Immature natural killer cell (primary cell): ENCODE data around the gene KCTD16. TPM values are rescaled to one million over a fixed set of nuclear protein-coding genes. Genes with fewer than 3 reads are reported as not detected.

Experiments
- DNase-seq, 3 donors: peaks; one replicate each; pipeline ENCODE4 v3.0.0; 2022; ENCODE audit warnings: mixed read lengths in 1 of 3
- H3K27ac Mint-ChIP-seq, 6 donors: one replicate each; pipeline ENCODE4 v1.8.0; 2020; ENCODE audit warnings: mixed read lengths in 6 of 6, mild to moderate bottlenecking in 5 of 6, inconsistent platforms in 4 of 6, moderate library complexity in 3 of 6
- H3K27me3 Mint-ChIP-seq, 3 donors: one replicate each; pipeline ENCODE4 v1.8.0; 2020 to 2021; ENCODE audit warnings: low read depth in 3 of 3, mild to moderate bottlenecking in 3 of 3, mixed read lengths in 3 of 3, moderate library complexity in 3 of 3, inconsistent platforms in 1 of 3
- H3K36me3 Mint-ChIP-seq, 3 donors: one replicate each; pipeline ENCODE4 v1.8.0; 2020; ENCODE audit warnings: mixed read lengths in 3 of 3, inconsistent platforms in 2 of 3, mild to moderate bottlenecking in 2 of 3
- H3K4me1 Mint-ChIP-seq, 2 donors: one replicate each; pipeline ENCODE4 v1.8.0; 2020; ENCODE audit warnings: inconsistent platforms in 2 of 2, mild to moderate bottlenecking in 2 of 2, mixed read lengths in 2 of 2, moderate library complexity in 1 of 2
- H3K4me3 Mint-ChIP-seq, 5 donors: one replicate each; pipeline ENCODE4 v1.8.0; 2020; ENCODE audit warnings: mild to moderate bottlenecking in 5 of 5, mixed read lengths in 5 of 5, inconsistent platforms in 3 of 5, moderate library complexity in 3 of 5
- H3K9me3 Mint-ChIP-seq, 6 donors: one replicate each; pipeline ENCODE4 v1.8.0; 2020; ENCODE audit warnings: mild to moderate bottlenecking in 6 of 6, mixed read lengths in 6 of 6, inconsistent platforms in 4 of 6, moderate library complexity in 3 of 6
- polyA plus RNA-seq, 3 donors: library from polyadenylated mRNA; unstranded; fragments of 300-500 nt; fragmentation: Illumina TruSeq; gene quantifications; one replicate each; pipeline ENCODE4 v1.2.3, GENCODE V29; 2021

Gene KCTD16
- polyA plus RNA-seq, 3 donors from 2014 or later, result 0.34 TPM; not detected in 2

DNA sequence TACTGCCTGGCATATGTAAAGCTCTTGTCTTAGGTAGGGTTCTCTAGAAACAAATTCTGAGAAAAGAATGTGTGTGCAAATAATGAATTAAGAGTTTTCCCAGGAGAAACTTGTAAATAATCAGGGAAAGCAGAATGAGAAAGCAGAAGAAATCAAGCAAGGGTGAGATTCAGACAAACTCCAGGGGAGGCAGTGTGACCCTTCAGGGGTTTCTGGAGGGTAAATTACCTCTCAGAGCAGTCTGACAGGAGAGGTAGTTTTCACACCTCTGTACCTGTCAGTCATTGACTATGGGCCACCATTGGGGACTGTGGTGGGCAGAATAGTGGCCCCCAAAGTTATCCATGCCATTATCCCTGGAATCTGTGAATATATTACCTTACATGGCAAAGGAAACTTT, 124.6 kb downstream of the KCTD16 start:
- H3K4me3 Mint-ChIP-seq, result no peak overlapping the region
- H3K27me3 Mint-ChIP-seq, result peaks cover 0 to 4% (median 2%) of the 10 kb centered on the region in 3 donors
- H3K36me3 Mint-ChIP-seq, result no peaks in the 10 kb centered on the region
- H3K9me3 Mint-ChIP-seq, result no peaks in the 10 kb centered on the region
- no peak for DNase-seq
- H3K27ac Mint-ChIP-seq, result no peak overlapping the region
- no peaks in the 10 kb centered on the region for H3K4me1 Mint-ChIP-seq

GRCh38 chr5:144297081-144297480, 126.4 kb downstream of the KCTD16 start:
- Mint-ChIP-seq H3K4me3 (no peak overlapping the region), H3K27me3 (peaks cover 0 to 4% (median 4%) of the 10 kb centered on the region in 3 donors), H3K9me3 (no peaks in the 10 kb centered on the region), H3K4me1 (no peaks in the 10 kb centered on the region), H3K27ac (no peak overlapping the region), H3K36me3 (no peaks in the 10 kb centered on the region)
- no peak for DNase-seq

GRCh38 chr5:144298658-144299057, 128.0 kb downstream of the KCTD16 start:
- H3K9me3 Mint-ChIP-seq, result peaks cover 0 to 2% (median 0%) of the 10 kb centered on the region in 6 donors

GRCh38 chr5:144304688-144305087, 134.0 kb downstream of the KCTD16 start:
- Mint-ChIP-seq H3K9me3 (peaks cover 0 to 5% (median 0%) of the 10 kb centered on the region in 6 donors), H3K27me3 (peaks cover 0 to 3% (median 2%) of the 10 kb centered on the region in 3 donors), H3K4me1 (no peaks in the 10 kb centered on the region), H3K27ac (no peak overlapping the region), H3K4me3 (no peak overlapping the region), H3K36me3 (no peaks in the 10 kb centered on the region)
- DNase-seq, result no peak

More at GRCh38 chr5:144298658-144299057, 128.0 kb downstream of the KCTD16 start:
- Mint-ChIP-seq H3K36me3 (no peaks in the 10 kb centered on the region), H3K27ac (no peak overlapping the region), H3K27me3 (peaks cover 0 to 3% (median 2%) of the 10 kb centered on the region in 3 donors), H3K4me1 (no peaks in the 10 kb centered on the region), H3K4me3 (no peak overlapping the region)
- DNase-seq, result no peak

DNA sequence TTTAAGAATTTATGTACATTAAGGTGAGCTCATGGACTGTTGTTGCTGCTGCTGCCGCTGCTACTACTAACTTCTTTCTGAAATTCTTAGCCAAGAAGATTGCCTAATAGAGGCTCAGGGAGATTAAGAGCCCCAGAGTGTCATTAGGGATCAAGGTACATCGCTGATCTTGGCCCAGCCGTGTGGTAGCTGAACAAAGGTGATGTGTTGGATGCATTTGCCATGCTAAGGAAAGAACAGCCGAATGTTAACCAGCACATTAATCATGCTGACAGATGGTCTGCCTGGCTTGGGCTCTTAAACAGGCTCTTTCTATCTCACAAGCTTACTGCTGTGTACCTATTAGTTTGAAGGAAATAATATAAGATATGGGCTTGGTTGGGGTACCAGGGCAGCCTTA, 137.1 kb downstream of the KCTD16 start:
- Mint-ChIP-seq H3K27ac (no peak overlapping the region), H3K27me3 (peaks cover 0 to 3% (median 2%) of the 10 kb centered on the region in 3 donors), H3K9me3 (peaks cover 0 to 5% (median 0%) of the 10 kb centered on the region in 6 donors), H3K4me1 (no peaks in the 10 kb centered on the region), H3K36me3 (no peaks in the 10 kb centered on the region), H3K4me3 (no peak overlapping the region)
- DNase-seq, result no peak

- Mint-ChIP-seq H3K27ac (no peak overlapping the region), H3K27me3 (peaks cover 0 to 2% (median 0%) of the 10 kb centered on the region in 3 donors), H3K4me3 (no peak overlapping the region), H3K36me3 (no peaks in the 10 kb centered on the region), H3K9me3 (peaks cover 0 to 5% (median 0%) of the 10 kb centered on the region in 6 donors), H3K4me1 (no peaks in the 10 kb centered on the region)
- no peak for DNase-seq
Measured at GRCh38 chr5:144308174-144308573, 137.5 kb downstream of the KCTD16 start.

GRCh38 chr5:144308906-144309670, 138.4 kb downstream of the KCTD16 start:
- Mint-ChIP-seq H3K27me3 (peaks cover 0 to 2% (median 0%) of the 10 kb centered on the region in 3 donors), H3K4me3 (no peak overlapping the region), H3K9me3 (peaks cover 0 to 2% (median 0%) of the 10 kb centered on the region in 6 donors), H3K27ac (no peak overlapping the region), H3K36me3 (no peaks in the 10 kb centered on the region), H3K4me1 (no peaks in the 10 kb centered on the region)
- DNase-seq, result no peak

DNA sequence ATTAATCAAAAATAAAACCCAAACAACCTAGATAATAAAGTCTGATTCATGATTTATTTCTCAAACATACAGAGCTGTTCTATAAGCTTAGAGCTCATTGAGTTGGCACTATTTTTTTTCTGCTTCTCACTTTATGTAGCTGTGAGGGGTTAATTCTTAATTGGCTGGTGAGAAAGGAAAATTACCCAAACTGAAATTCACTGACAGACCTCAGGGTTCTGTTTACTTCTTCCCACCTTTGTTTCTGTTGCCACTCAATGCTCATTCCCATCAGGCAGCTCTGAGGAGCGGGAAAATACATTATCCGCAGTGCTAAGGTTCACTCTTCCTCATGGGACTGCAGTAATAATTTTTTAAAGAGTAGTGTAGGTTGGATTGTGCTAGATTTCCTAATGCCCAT, 139.9 kb downstream of the KCTD16 start:
- Mint-ChIP-seq H3K27ac (no peak overlapping the region), H3K4me3 (no peak overlapping the region), H3K4me1 (no peaks in the 10 kb centered on the region), H3K9me3 (no peaks in the 10 kb centered on the region), H3K36me3 (no peaks in the 10 kb centered on the region), H3K27me3 (peaks cover 0 to 2% (median 0%) of the 10 kb centered on the region in 3 donors)
- no peak for DNase-seq

DNA sequence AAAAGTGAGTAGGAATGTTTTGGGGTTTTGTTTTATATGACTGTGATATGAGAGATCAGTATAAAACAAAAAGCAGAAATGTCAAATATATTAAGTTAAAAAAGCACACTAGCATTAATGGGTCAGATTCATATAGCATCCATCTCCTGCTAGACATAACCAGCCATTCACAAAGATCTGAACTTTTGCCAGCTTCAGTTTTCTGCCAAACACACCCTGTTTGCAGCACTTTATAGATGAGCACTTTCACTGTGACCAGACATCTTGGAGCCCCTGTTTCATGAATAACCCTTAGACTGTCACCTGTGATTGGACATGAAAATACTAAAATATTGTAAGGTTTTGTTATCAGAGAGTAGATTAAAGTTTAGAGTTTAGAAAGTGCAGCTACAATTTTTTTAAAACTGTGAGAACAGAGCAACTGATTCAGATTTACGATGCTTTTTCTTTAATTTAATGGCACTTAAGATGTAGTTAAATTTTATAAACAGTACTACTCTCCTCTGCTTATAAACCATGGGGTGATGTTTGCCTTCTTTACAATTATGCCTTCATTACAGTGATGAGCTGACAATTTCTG, 142.6 kb downstream of the KCTD16 start:
- H3K27ac Mint-ChIP-seq, result no peak overlapping the region
- no peaks in the 10 kb centered on the region for H3K4me1 Mint-ChIP-seq
- peaks cover 0 to 5% (median 0%) of the 10 kb centered on the region in 6 donors for H3K9me3 Mint-ChIP-seq
- no peak for DNase-seq
- no peak overlapping the region for H3K4me3 Mint-ChIP-seq
- peaks cover 0 to 2% (median 0%) of the 10 kb centered on the region in 3 donors for H3K27me3 Mint-ChIP-seq
- H3K36me3 Mint-ChIP-seq, result no peaks in the 10 kb centered on the region

GRCh38 chr5:144315026-144315425, 144.4 kb downstream of the KCTD16 start:
- no peaks in the 10 kb centered on the region for H3K36me3 Mint-ChIP-seq
- no peaks in the 10 kb centered on the region for H3K4me1 Mint-ChIP-seq
- no peak overlapping the region for H3K27ac Mint-ChIP-seq
- H3K27me3 Mint-ChIP-seq, result peaks cover 0 to 2% (median 0%) of the 10 kb centered on the region in 3 donors
- DNase-seq, result no peak
- peaks cover 0 to 5% (median 0%) of the 10 kb centered on the region in 6 donors for H3K9me3 Mint-ChIP-seq
- H3K4me3 Mint-ChIP-seq, result no peak overlapping the region

DNA sequence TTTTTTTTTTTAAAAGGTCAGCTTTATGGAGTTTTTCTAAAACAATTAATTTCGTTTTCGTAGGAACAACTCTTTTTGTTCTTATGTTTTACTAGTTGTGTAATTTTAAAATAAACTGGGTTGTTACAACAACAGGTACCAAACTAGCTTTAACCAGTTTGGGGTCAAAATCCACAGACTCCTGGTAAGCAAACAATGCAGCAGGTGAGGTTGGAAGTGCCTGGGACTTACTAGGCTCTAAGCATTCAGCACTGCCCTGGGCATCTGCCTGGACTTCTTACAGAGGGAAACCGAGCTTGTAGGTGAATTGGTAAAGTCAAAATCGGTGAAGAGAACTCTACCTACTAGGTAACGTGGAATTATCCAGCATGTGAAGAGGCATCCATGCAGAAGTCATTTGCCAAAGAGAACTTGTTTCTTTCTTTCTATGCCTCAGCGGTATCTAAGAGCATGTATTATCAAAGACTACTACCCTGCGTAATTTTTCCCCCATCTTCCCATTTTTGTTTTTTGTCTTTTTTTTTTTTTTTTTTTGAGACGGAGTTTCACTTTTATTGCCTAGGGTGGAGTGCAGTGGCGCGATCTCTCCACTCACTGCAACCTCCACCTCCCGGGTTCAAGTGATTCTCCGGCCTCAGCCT, 145.4 kb downstream of the KCTD16 start:
- H3K9me3 Mint-ChIP-seq, result peaks cover 0 to 5% (median 0%) of the 10 kb centered on the region in 6 donors
- peaks cover 0 to 2% (median 0%) of the 10 kb centered on the region in 3 donors for H3K27me3 Mint-ChIP-seq
- H3K36me3 Mint-ChIP-seq, result no peaks in the 10 kb centered on the region
- H3K4me1 Mint-ChIP-seq, result no peaks in the 10 kb centered on the region
- H3K27ac Mint-ChIP-seq, result no peak overlapping the region
- H3K4me3 Mint-ChIP-seq, result no peak overlapping the region
- DNase-seq, result no peak

DNA sequence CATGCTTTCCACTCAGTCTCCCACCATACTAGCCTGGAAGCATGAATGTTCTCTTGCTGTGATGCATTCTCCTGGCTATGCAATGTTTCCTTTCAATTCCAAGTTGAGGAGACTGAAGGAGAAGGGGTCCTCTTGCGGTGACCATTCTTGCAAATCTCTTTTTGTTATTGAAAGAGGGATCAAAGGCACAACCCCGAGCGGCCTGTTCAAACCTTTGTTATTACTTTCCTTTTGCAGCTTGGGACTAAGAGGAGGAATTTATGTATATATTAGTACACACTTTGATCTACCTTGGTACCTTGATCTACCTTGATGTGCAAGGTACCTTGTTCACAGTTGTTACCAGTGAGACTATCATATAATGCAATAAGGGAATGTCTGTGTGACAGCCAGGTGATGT, 147.3 kb downstream of the KCTD16 start:
- Mint-ChIP-seq H3K4me3 (no peak overlapping the region), H3K36me3 (no peaks in the 10 kb centered on the region), H3K27me3 (no peaks in the 10 kb centered on the region), H3K4me1 (no peaks in the 10 kb centered on the region), H3K9me3 (peaks cover 0 to 5% (median 0%) of the 10 kb centered on the region in 6 donors), H3K27ac (no peak overlapping the region)
- no peak for DNase-seq

DNA sequence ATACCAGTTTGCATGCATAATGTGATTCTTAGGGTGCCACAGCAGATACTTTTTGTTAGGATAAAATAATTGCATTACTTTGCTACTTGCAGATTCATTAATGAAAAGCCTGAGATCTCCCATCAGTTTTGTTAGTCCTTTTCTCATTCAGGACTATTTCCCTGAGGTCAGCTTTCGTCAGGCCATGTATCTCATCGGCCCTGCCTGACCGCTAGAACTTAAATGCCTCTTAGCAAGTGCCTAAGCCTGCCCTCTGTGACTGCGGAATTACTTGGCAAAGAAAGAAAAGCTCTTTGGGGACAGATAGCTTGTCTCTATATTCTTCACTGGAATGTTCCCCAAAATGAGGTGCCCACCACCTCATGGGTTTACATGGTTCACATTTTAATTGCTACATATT, 147.8 kb downstream of the KCTD16 start:
- Mint-ChIP-seq H3K27me3 (no peaks in the 10 kb centered on the region), H3K4me1 (no peaks in the 10 kb centered on the region), H3K27ac (no peak overlapping the region), H3K4me3 (no peak overlapping the region), H3K9me3 (peaks cover 0 to 5% (median 0%) of the 10 kb centered on the region in 6 donors), H3K36me3 (no peaks in the 10 kb centered on the region)
- no peak for DNase-seq

- H3K36me3 Mint-ChIP-seq, result no peaks in the 10 kb centered on the region
Measured at GRCh38 chr5:144323181-144323580, 152.5 kb downstream of the KCTD16 start.

More at GRCh38 chr5:144323181-144323580, 152.5 kb downstream of the KCTD16 start:
- no peak for DNase-seq
- Mint-ChIP-seq H3K27me3 (peaks cover 0 to 3% (median 2%) of the 10 kb centered on the region in 3 donors), H3K9me3 (peaks cover 0 to 3% (median 0%) of the 10 kb centered on the region in 6 donors), H3K27ac (no peak overlapping the region), H3K4me3 (no peak overlapping the region), H3K4me1 (no peaks in the 10 kb centered on the region)
